Measurements from ENCODE around the gene BRD4.

The BRD4 gene

DNA sequence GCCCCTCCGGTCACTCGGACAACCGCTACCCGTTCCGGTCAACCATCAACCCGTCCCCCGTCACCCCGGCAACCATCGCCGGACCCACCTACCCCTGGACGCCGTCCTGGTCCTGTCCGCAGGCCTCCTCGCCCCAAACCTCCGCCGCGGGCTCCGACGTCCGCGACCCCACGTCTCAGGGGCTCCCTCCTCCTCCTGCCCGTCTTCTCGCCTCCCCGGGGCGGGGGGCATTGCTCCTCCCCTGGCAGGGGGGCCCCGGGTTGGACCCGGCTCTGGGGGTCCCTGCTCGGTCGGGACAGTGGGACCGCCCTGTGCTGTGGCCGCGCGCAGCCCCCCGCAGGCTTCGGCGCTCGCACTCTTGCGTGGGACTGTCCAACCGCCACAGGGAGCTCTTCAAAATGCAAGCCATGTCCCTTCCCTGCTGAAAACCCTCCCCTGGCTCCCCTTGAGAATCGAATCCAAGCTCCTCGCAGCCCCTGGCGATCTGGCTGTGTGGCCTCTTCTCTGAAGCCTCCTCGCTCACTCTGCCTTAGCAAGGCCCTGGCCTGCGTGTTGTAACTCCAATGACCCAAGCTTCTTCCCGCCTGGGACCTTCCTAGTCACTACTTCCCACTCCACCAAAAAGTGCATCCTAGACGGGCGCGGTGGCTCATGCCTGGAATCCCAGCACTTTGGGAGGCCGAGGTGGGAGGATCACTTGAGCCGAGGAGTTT lies 108.5 kb downstream of the BRD4 start:
- no peak for TF ChIP-seq CTCF (IDR thresholded peaks at IDR 0.05; ENCODE audit: low read depth, low read length)
- H3K36me3 ChIP-seq, result no peaks in the 10 kb centered on the region
- no peaks in the 10 kb centered on the region for H3K9me3 ChIP-seq (ENCODE audit: severe bottlenecking)
- no peaks in the 10 kb centered on the region for H3K27me3 ChIP-seq (ENCODE audit: insufficient read depth, low read depth, severe bottlenecking)
- DNase-seq, result no peak
- peak overlapping the region; percentile 11; the same call in 1 of the 2 replicates for H3K27ac ChIP-seq
- peak overlapping the region; percentile 43 for H3K4me3 ChIP-seq (ENCODE audit: low read depth, low read length)

DNA sequence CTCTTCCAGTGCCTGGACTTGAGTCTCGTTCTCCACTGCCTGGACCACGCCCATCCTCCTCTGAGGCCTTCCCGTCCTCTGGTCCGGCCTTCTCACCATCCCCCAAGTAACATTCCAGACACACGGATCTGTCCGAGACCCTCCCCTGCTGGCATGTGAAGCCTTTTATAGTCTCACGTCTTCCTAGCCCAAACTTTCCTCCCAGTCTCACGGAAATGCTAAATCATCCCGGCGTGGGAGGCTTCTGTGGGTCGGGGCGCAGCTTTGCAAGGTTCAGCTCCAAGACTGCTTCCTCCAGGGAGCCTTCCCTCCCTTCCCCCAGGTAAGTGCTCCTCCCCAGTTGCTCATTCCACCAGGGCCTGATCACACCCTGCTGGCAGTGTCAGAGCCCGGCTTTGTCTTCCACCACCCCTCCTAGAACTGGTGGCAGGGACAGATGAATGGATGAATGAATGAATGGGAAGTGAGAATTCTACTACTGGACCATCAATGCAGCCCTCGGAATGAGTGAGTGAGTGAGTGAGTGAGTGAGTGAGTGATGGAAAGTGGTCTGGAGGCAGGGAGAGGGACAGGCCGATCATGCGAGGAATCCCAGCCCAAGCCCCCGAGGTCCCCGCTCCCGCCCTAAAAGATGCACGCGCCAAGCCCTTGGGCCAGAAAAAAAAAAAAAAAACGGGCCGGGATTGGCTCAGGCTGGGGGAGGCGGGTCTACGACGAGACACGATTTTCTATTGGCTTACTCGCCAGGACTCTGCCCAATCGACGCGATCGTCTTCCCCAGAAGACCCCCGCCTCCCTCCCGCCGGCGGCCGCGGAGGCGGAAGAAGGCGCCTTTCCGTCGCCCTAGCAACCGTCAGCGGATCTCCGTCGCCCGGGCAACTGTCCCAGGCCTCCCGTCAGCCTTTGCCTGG lies 109.3 kb downstream of the BRD4 start:
- no peaks in the 10 kb centered on the region for H3K27me3 ChIP-seq (ENCODE audit: insufficient read depth, low read depth, severe bottlenecking)
- H3K4me3 ChIP-seq (ENCODE audit: low read depth, low read length), result peak overlapping the region; percentile 43
- H3K27ac ChIP-seq, result peak overlapping the region; percentile 33
- no peaks in the 10 kb centered on the region for H3K36me3 ChIP-seq
- DNase-seq, result peak; percentile 95
- H3K9me3 ChIP-seq (ENCODE audit: severe bottlenecking), result no peaks in the 10 kb centered on the region
- no peak for TF ChIP-seq CTCF (IDR thresholded peaks at IDR 0.05; ENCODE audit: low read depth, low read length)

DNA sequence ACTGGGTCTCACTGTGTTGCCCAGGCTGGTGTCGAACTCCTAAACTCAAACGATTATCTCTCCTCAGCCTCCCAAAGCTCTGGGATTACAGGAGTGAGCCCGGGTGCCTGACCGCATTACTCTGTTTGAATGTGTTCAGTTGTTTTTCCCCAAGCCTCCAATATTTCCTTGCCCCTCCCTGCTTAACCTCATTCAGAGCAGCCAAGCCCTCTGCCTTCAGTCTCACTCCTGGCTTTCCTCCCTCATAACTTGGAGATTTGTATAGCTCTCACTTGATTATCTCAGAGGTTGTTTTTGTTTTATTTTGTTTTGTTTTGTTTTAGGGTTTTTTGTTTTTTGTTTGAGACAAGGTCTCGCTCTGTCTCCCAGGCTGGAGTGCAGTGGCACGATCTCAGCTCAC lies 111.5 kb downstream of the BRD4 start:
- Histone ChIP-seq H3K36me3 (no peaks in the 10 kb centered on the region), H3K27ac (no peak overlapping the region), H3K27me3 (ENCODE audit: insufficient read depth, low read depth, severe bottlenecking) (no peaks in the 10 kb centered on the region), H3K9me3 (ENCODE audit: severe bottlenecking) (no peaks in the 10 kb centered on the region), H3K4me3 (ENCODE audit: low read depth, low read length) (no peak overlapping the region)
- TF ChIP-seq CTCF (IDR thresholded peaks at IDR 0.05; ENCODE audit: low read depth, low read length), result no peak
- DNase-seq, result no peak

- Histone ChIP-seq H3K27me3 (ENCODE audit: insufficient read depth, low read depth, severe bottlenecking) (no peaks in the 10 kb centered on the region), H3K4me3 (ENCODE audit: low read depth, low read length) (no peak overlapping the region), H3K36me3 (no peaks in the 10 kb centered on the region), H3K27ac (peak overlapping the region; percentile 50), H3K9me3 (ENCODE audit: severe bottlenecking) (no peaks in the 10 kb centered on the region)
- no peak for TF ChIP-seq CTCF (IDR thresholded peaks at IDR 0.05; ENCODE audit: low read depth, low read length)
- peak; percentile 81 for DNase-seq
Observed at GRCh38 chr19:15218501-15218900, 113.8 kb downstream of the BRD4 start.

GRCh38 chr19:15216363-15216762 lies 116.0 kb downstream of the BRD4 start:
- H3K4me3 ChIP-seq (ENCODE audit: low read depth, low read length), result no peak overlapping the region
- no peak for DNase-seq
- H3K36me3 ChIP-seq, result no peaks in the 10 kb centered on the region
- no peak for TF ChIP-seq CTCF (IDR thresholded peaks at IDR 0.05; ENCODE audit: low read depth, low read length)
- H3K27me3 ChIP-seq (ENCODE audit: insufficient read depth, low read depth, severe bottlenecking), result no peaks in the 10 kb centered on the region
- H3K9me3 ChIP-seq (ENCODE audit: severe bottlenecking), result no peaks in the 10 kb centered on the region
- H3K27ac ChIP-seq, result no peak overlapping the region

All from WERI-Rb-1 (cell line).